H9 (cell line): ENCODE measurements around the gene FOXK1. TPM values are rescaled to one million over a fixed set of nuclear protein-coding genes. Genes with fewer than 3 reads are reported as not detected.

Experiments used
- DNase-seq: peaks from one replicate; pipeline ENCODE4 v3.0.0-alpha.2; 2017
- H2AFZ ChIP-seq: one replicate; pipeline ENCODE4 v1.6.1; 2013; ENCODE audit warnings: mild to moderate bottlenecking, low read length, control low read depth, moderate library complexity
- H2AK5ac ChIP-seq: 2 replicates; pipeline ENCODE4 v1.6.1; 2013; ENCODE audit warnings: low read length, control low read depth, mixed read lengths; ENCODE audit not compliant: insufficient read length
- H2BK120ac ChIP-seq: one replicate; pipeline ENCODE4 v1.6.1; 2013; ENCODE audit warnings: low read depth, mild to moderate bottlenecking, low read length, control low read depth, inconsistent platforms; ENCODE audit not compliant: poor library complexity, severe bottlenecking
- H2BK12ac ChIP-seq: 2 replicates; pipeline ENCODE4 v1.6.1; 2013; ENCODE audit warnings: low read length, control low read depth, mixed read lengths, low read depth; ENCODE audit not compliant: insufficient read length
- H2BK15ac ChIP-seq: 2 replicates; pipeline ENCODE4 v1.6.1; 2013; ENCODE audit warnings: low read depth, low read length, control low read depth
- H2BK20ac ChIP-seq: one replicate; pipeline ENCODE4 v1.6.1; 2013; ENCODE audit warnings: low read depth, mild to moderate bottlenecking, low read length, control low read depth, inconsistent platforms; ENCODE audit not compliant: poor library complexity, severe bottlenecking
- H2BK5ac ChIP-seq: 2 replicates; pipeline ENCODE4 v1.6.1; 2013; ENCODE audit warnings: low read length, control low read depth, mixed read lengths; ENCODE audit not compliant: insufficient read length
- H3K14ac ChIP-seq: 2 replicates; pipeline ENCODE4 v1.6.1; 2013; ENCODE audit warnings: low read length, control low read depth; ENCODE audit not compliant: insufficient read depth
- H3K18ac ChIP-seq: 2 replicates; pipeline ENCODE4 v1.6.1; 2013; ENCODE audit warnings: low read depth, mild to moderate bottlenecking, mixed read lengths, low read length, control low read depth; ENCODE audit not compliant: insufficient read length
- H3K23ac ChIP-seq: 2 replicates; pipeline ENCODE4 v1.6.1; 2013; ENCODE audit warnings: low read length, control low read depth, mixed read lengths, low read depth; ENCODE audit not compliant: insufficient read length
- H3K23me2 ChIP-seq: 2 replicates; pipeline ENCODE4 v1.6.1; 2013; ENCODE audit warnings: low read depth, mild to moderate bottlenecking, mixed read lengths, low read length, control low read depth; ENCODE audit not compliant: insufficient read length, poor library complexity, severe bottlenecking
- H3K27ac ChIP-seq: 2 replicates; pipeline ENCODE4 v1.5.1; 2013; ENCODE audit warnings: low read length, control low read depth, mixed read lengths, low read depth; ENCODE audit not compliant: insufficient read length
- H3K27me3 ChIP-seq: 2 replicates; pipeline ENCODE4 v1.6.1; 2013; ENCODE audit warnings: low read length, control low read depth, inconsistent platforms; ENCODE audit not compliant: insufficient read depth
- H3K4ac ChIP-seq: 2 replicates; pipeline ENCODE4 v1.6.1; 2013; ENCODE audit warnings: low read depth, mild to moderate bottlenecking, control low read depth, inconsistent platforms, low read length, moderate library complexity
- H3K4me1 ChIP-seq: 2 replicates; pipeline ENCODE4 v1.6.1; 2013; ENCODE audit warnings: low read length, control low read depth, inconsistent platforms; ENCODE audit not compliant: insufficient read depth
- H3K4me2 ChIP-seq: 2 replicates; pipeline ENCODE4 v1.6.1; 2013; ENCODE audit warnings: low read length, control low read depth, mixed read lengths; ENCODE audit not compliant: insufficient read length, insufficient read depth
- H3K56ac ChIP-seq: 2 replicates; pipeline ENCODE4 v1.6.1; 2013; ENCODE audit warnings: low read depth, mild to moderate bottlenecking, mixed read lengths, low read length, control low read depth; ENCODE audit not compliant: insufficient read length
- H3K79me1 ChIP-seq: 2 replicates; pipeline ENCODE4 v1.6.1; 2013; ENCODE audit warnings: low read depth, mild to moderate bottlenecking, moderate library complexity, low read length, control low read depth, inconsistent platforms; ENCODE audit not compliant: insufficient read depth, poor library complexity, severe bottlenecking
- H3K79me2 ChIP-seq: 2 replicates; pipeline ENCODE4 v1.6.1; 2013; ENCODE audit warnings: low read length, control low read depth, inconsistent platforms; ENCODE audit not compliant: insufficient read depth
- H3K9ac ChIP-seq: 2 replicates; pipeline ENCODE4 v1.6.1; 2013; ENCODE audit warnings: low read length, control low read depth, mixed read lengths; ENCODE audit not compliant: insufficient read length; ENCODE audit errors: extremely low read depth
- H3K9me3 ChIP-seq: one replicate; pipeline ENCODE4 v1.6.1; 2013; ENCODE audit warnings: low read depth, low read length, inconsistent platforms; ENCODE audit not compliant: control insufficient read depth
- H3T11ph ChIP-seq: one replicate; pipeline ENCODE4 v1.6.1; 2013; ENCODE audit warnings: mild to moderate bottlenecking, low read length, control low read depth, inconsistent platforms
- H4K20me1 ChIP-seq: one replicate; pipeline ENCODE4 v1.6.1; 2013; ENCODE audit not compliant: control insufficient read depth, insufficient read length, insufficient read depth
- H4K5ac ChIP-seq: 2 replicates; pipeline ENCODE4 v1.6.1; 2013; ENCODE audit warnings: low read depth, mild to moderate bottlenecking, mixed read lengths, low read length, control low read depth; ENCODE audit not compliant: insufficient read length
- H4K8ac ChIP-seq: replicated peaks from 2 replicates; pipeline ENCODE4 v1.6.1; 2013; ENCODE audit warnings: low read length, control low read depth, mixed read lengths, low read depth; ENCODE audit not compliant: insufficient read length
- H4K91ac ChIP-seq: 2 replicates; pipeline ENCODE4 v1.6.1; 2013; ENCODE audit warnings: low read depth, mild to moderate bottlenecking, moderate library complexity, mixed read lengths, low read length, control low read depth; ENCODE audit not compliant: insufficient read length
- H3K27ac Mint-ChIP-seq, 3 experiments: 2 replicates in 2 of 3; 3 replicates in 1 of 3; pipeline ENCODE4 v1.8.0; 2020 to 2021; ENCODE audit warnings: mixed read lengths in 3 of 3, mild to moderate bottlenecking in 1 of 3, moderate library complexity in 1 of 3
- H3K27me3 Mint-ChIP-seq: 2 replicates; pipeline ENCODE4 v1.8.0; 2021; ENCODE audit warnings: low read depth, mild to moderate bottlenecking, moderate library complexity, mixed read lengths
- H3K36me3 Mint-ChIP-seq, 3 experiments: 2 replicates in 2 of 3; 3 replicates in 1 of 3; pipeline ENCODE4 v1.8.0; 2020 to 2021; ENCODE audit warnings: low read depth in 3 of 3, mixed read lengths in 3 of 3; ENCODE audit not compliant: insufficient read depth in 1 of 3
- H3K4me1 Mint-ChIP-seq, 2 experiments: 2 replicates each; pipeline ENCODE4 v1.8.0; 2020; ENCODE audit warnings: mixed read lengths in 2 of 2
- H3K4me3 Mint-ChIP-seq, 2 experiments: 2 replicates in 1 of 2; 3 replicates in 1 of 2; pipeline ENCODE4 v1.8.0; 2020 to 2021; ENCODE audit warnings: mild to moderate bottlenecking in 2 of 2, mixed read lengths in 2 of 2, moderate library complexity in 1 of 2
- H3K9me3 Mint-ChIP-seq, 2 experiments: 2 replicates in 1 of 2; 3 replicates in 1 of 2; pipeline ENCODE4 v1.8.0; 2020; ENCODE audit warnings: mild to moderate bottlenecking in 2 of 2, mixed read lengths in 2 of 2, moderate library complexity in 1 of 2
- WGBS: extraction: QIAGEN DNeasy Blood & Tissue Kit; methylation state at CpG from one replicate; pipeline ENCODE4 v1.1.7; 2013; ENCODE audit warnings: missing lambda C conversion rate, low lambda C conversion rate, mixed read lengths; ENCODE audit not compliant: insufficient read length; ENCODE audit errors: extremely low coverage; 5-methylcytosine and 5-hydroxymethylcytosine counted together
- total RNA-seq: library from RNA; stranded (reverse); gene quantifications from 2 replicates; pipeline ENCODE4 v1.2.1, GENCODE V29; 2021
- TF ChIP-seq, protein P1 (sequence below): fragments of 200-600 bp; sonication (generic); conservative IDR thresholded peaks from 3 replicates; pipeline ENCODE4 v1.8.0; 2021; ENCODE audit warnings: antibody characterized with exemption, mild to moderate bottlenecking

Gene FOXK1
- total RNA-seq, 1 experiment from 2014 or later: 14.4 TPM

GRCh38 chr7:4659551-4660286 lies 22.4 kb upstream of the FOXK1 start:
- Histone ChIP-seq H2BK20ac (no peak overlapping the region), H3K23ac (no peak overlapping the region), H2AFZ (no peak overlapping the region), H2BK120ac (no peak overlapping the region), H3K79me2 (no peaks in the 10 kb centered on the region), H2AK5ac (no peak overlapping the region), H2BK12ac (no peak overlapping the region), H3K9me3 (peaks cover 5% of the 10 kb centered on the region), H2BK15ac (no peak overlapping the region), H3K18ac (no peak overlapping the region), H4K5ac (no peak overlapping the region), H4K8ac (no peak overlapping the region), H3K27ac (no peak overlapping the region), H4K20me1 (no peaks in the 10 kb centered on the region), H3K4ac (no peak overlapping the region), H3K4me1 (no peaks in the 10 kb centered on the region), H3T11ph (no peak overlapping the region), H3K79me1 (no peaks in the 10 kb centered on the region), H3K9ac (no peak overlapping the region), H4K91ac (no peak overlapping the region), H2BK5ac (no peak overlapping the region), H3K23me2 (no peaks in the 10 kb centered on the region), H3K56ac (no peak overlapping the region), H3K27me3 (no peaks in the 10 kb centered on the region), H3K4me2 (no peak overlapping the region), H3K14ac (no peak overlapping the region)
- peaks cover 0 to 6% (median 3%) of the 10 kb centered on the region in 3 experiments; a peak in 5 of 7 replicates for H3K36me3 Mint-ChIP-seq
- H3K4me3 Mint-ChIP-seq: no peak overlapping the region
- no peak overlapping the region for H3K27ac Mint-ChIP-seq
- no peaks in the 10 kb centered on the region for H3K4me1 Mint-ChIP-seq
- H3K27me3 Mint-ChIP-seq: peaks cover 59% of the 10 kb centered on the region
- DNase-seq: no peak
- no CpG with 5 or more reads among the region's 2 CpGs for WGBS
- TF ChIP-seq, protein P1, sequence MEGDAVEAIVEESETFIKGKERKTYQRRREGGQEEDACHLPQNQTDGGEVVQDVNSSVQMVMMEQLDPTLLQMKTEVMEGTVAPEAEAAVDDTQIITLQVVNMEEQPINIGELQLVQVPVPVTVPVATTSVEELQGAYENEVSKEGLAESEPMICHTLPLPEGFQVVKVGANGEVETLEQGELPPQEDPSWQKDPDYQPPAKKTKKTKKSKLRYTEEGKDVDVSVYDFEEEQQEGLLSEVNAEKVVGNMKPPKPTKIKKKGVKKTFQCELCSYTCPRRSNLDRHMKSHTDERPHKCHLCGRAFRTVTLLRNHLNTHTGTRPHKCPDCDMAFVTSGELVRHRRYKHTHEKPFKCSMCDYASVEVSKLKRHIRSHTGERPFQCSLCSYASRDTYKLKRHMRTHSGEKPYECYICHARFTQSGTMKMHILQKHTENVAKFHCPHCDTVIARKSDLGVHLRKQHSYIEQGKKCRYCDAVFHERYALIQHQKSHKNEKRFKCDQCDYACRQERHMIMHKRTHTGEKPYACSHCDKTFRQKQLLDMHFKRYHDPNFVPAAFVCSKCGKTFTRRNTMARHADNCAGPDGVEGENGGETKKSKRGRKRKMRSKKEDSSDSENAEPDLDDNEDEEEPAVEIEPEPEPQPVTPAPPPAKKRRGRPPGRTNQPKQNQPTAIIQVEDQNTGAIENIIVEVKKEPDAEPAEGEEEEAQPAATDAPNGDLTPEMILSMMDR: peak; percentile 60
- H3K9me3 Mint-ChIP-seq: peaks cover 32 to 46% of the 10 kb centered on the region in 2 experiments
